ENCODE results near the gene DNMT3A.
"Not testable (repeated sequence)": the region's sequence is repeated elsewhere in the genome, so short reads cannot be mapped to it uniquely, and the experiment has no call there.

Gene DNMT3A

DNA sequence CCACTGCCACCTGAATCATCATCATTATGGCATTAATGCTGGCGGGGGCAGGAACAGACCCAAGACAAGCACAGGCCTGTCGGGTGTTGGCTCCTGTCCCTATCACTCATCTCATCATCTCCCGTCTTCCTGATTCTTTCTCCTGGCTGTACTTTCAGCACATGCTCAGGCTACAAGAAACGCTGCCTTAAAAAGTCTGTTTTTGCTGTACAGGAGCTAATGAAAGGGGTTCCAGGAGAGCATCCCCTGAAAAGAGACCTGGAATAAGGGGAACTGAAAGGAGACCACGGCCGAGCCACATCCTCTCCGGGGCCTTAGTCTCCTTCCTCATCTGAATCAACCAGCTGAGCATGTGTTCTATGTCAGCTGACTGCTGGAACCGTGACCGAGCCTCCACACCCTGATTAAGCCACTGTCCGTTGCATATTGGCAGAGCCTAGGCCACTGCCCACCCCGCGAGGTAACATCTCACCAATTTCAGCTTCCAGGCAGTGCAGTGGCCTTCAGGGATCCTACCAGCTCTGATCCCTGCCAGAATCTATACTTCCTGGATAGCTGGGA, 62.6 kb downstream of the DNMT3A start:
- DNase-seq = peak; percentile 61

DNA sequence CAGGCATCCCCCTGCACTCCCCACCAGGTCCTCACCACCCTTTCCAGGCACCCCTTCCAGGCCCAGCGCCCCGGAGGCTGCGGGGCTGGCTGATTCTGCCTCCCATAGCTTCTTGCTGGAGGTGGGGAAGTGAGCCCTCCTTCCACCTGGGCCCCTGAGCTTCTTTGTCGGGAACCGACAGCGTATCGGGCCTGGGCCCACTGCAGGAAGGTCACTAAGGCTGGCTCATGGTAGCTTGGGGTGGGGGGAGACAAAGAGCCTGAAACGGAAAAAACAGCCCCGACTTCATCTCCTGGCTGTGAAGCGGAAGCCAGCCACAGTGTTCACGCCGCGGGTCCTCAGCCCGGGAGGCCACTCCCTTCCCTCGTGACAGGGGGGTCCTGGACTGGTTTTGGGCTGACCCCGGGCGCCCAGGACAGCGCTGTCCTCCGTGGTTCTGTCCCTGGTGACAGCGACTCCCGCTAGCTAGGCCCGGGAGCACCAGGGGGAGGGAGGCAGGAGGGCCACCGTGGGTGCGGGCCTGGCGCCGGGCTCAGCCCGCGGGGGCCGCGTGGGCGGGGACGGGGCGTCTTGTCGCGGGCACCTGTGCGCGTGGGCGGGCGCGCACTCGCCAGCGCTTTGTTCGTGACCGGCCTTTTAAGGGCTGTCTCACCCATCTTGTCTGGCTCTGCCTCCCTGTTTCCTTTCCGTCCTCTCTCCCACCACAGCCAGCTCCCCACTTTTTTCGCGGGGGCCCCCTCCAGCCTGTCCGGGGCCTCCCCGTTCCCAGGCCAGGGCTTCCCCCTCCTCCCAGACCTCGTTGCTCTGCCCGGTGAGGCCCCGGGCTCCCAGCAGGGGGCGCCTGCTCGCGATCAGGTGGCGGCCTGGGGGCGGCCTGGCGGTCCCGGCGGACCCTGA, 64.9 kb downstream of the DNMT3A start:
- DNase-seq = no peak

DNA sequence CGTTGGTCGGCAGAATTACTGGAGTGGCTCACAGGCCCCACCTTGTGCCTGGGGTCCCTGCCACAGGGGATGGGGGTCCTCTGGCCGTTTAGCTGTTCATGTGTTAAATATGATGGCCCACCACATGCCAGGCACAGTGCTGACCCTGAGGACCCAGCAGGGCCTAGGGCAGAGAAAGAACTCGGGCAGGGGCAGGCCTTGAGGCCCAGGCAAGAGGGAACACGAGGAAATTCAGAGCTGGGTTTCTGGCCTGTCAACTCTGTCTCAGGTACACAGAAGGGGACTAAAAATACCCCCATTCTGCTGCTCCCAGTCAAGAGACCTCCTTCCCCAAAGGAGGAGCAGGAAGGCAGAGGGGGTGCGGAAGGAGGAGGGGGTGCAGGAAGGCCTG, 66.2 kb downstream of the DNMT3A start:
- DNase-seq = no peak

DNA sequence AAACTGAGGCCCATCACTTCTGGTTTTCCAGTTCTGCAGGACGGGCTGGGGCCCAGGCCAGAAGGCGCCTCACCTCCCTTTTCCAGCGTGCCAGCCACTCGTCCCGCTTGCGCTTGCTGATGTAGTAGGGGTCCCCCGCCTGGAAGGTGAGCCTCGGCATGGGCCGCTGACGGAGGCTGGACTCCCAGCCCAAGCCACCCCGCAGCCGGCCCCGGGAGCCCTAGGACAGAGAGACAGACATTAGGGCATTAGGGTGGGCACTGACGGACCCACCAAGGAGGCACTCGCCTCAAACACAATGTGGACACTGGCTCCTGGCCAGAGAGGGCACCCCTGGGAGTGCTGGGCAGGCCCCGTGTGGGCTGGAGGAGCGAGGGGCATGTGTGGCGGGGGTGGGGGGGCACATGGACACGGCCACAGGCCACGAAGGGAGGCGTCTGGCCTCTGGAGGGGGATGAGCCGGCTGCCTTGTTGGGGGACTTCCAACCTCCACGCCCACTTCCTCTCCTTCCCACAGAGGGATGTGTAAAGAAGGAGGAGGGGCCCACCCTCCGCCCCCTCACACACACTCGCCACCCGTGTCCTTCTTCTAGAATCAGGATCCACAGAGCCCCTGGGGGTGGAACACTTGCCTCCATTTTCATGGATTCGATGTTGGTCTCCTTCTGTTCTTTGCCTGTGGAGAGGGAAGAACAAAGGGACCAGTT, 66.7 kb downstream of the DNMT3A start:
- no peak for DNase-seq

DNA sequence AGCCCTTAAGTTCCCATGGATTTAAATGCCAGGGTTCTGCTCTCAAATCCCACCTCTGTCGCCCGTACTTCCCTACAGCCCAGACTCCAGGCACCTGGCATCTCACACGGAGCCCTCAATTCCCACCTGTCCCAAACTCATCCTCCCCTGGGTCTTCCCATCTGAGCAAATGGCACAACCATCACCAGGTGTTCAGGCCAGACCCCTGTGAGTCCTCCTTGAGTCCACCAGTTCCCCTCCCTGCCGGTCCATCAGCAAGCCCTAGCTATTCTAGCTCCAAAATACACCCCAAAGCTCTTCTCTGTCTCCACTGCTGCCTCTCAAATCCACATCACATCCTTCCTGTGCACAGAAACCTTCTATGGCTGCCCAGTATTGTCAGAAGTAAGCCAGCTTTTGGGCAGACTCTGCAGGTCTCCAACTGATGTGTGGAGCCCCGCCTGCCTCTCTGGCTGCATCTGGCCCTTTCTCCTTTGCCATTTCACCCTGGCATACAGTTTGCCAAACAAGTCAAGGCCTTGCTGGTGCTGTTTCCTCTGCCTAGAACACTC, 67.7 kb downstream of the DNMT3A start:
- DNase-seq = no peak

- not testable (repeated sequence) for DNase-seq
These were observed 69.0 kb downstream of the DNMT3A start for GRCh38 chr2:25272705-25273104.

- DNase-seq = no peak
These were observed 71.7 kb downstream of the DNMT3A start for GRCh38 chr2:25270061-25270460.

DNA sequence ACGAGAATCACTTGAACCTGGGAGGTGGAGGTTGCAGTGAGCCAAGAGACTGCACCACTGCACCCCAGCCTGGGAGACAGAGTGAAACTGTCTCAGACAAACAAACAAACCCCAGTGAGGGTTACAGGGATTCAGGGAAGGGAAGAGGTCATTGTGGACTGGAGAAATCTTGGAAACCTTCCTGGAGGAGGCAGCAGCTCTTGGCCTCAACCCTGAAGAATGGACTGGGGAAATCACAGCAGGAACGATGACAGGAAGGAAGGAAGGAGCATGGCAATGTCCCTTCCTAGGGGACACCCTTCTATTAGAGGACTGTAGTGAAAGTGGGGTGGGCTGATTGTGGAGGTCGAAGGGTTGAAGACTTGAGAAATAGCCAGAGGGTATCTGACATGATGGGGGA, 72.5 kb downstream of the DNMT3A start:
- no peak for DNase-seq

DNA sequence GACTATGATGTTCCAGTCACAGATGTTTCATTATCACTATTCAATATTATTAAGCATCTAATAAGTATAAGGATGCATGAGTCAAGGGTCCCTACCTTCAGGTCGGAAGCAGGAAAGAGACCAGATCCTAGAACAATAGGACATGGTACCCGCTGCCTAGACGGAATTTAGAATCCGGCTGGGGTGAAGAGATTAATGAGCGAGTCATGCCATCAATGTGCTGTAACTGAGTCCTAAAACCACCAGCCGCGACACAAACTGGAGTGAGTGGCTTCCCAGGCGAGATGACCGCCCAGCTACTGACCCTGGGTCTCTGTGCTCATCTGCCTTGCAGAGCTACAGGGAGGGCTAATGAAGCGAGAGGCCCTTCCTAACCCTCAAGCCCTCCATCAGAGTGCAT, 73.6 kb downstream of the DNMT3A start:
- no peak for DNase-seq

DNA sequence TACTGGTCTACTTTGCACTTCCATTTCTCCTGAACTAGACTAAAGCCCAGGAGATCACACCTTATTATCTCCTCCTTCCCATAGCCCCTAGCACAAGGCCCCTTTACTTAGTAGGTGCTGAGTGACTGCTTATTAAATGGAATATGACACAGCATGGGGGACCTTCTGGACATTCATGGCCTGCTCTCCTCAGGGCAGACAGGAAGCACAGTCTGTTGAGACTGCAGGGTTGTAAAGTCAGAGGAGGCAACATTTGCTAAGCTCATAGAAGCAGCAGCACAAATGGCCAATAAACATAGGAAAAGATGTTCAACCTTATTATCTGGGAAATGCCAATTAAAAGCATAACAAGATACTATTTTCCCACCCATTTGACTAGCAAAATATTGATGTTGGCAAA, 75.3 kb downstream of the DNMT3A start:
- DNase-seq = no peak

- no peak for DNase-seq
These were observed 75.9 kb downstream of the DNMT3A start for GRCh38 chr2:25265802-25266201.

DNA sequence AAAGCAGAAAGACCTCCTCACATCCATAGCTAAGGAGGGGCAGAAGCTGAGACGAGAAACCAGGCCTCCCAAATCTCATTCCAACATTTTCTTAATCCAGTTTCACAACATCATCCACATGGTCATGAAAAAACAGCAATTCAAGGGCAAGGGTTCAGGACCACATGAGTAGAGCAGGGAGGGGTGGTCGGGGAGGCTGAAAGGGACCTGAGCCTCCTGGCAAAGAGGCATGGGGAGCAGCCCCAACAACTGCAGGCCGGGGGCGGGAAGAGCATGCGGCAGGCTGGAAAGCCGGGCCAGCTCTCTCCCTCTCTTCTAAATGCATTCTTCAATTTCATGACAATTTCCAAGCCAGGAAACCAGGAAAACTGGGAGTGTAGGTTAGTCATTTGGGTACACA, 76.7 kb downstream of the DNMT3A start:
- DNase-seq = no peak

DNA sequence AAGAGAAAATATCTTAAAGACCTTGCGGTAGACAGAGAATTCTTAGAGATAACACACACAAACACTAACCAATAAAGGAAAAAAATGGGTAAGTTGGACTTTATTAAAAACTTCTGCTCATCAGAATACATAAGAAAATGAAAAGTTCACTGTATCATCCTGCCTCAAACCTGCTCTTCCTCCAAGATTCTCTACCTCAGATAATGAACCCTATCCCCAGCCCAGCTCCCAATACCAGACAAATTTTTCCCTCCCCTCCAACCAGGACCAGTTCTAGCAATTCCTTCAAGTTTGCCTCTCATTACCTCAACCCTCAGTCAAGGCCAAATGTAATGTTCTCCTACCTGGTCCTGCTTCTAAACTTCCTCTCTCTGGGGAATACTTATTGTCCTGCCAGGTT, 79.4 kb downstream of the DNMT3A start:
- DNase-seq = no peak

DNA sequence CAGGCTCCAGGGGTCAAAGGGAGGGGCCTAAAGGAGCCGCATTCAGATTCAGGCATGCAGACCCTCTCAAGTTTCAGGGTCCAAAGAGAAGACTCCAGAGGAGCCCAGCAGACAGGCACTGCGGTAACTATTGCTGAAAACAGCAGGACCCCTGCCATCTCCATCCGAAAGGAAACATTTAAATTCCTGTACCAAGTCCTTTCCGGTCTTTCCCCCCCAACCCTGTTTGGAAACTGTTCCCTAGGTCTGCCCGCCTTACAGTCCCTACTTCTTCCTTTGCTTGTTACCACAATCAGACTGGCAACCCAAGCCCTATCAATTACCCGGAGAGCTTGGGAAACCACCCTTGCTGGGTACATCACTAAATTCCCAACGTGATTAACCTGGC, 82.0 kb downstream of the DNMT3A start:
- DNase-seq = no peak

- DNase-seq = no peak
These were observed 82.6 kb downstream of the DNMT3A start for GRCh38 chr2:25258847-25259736.

DNA sequence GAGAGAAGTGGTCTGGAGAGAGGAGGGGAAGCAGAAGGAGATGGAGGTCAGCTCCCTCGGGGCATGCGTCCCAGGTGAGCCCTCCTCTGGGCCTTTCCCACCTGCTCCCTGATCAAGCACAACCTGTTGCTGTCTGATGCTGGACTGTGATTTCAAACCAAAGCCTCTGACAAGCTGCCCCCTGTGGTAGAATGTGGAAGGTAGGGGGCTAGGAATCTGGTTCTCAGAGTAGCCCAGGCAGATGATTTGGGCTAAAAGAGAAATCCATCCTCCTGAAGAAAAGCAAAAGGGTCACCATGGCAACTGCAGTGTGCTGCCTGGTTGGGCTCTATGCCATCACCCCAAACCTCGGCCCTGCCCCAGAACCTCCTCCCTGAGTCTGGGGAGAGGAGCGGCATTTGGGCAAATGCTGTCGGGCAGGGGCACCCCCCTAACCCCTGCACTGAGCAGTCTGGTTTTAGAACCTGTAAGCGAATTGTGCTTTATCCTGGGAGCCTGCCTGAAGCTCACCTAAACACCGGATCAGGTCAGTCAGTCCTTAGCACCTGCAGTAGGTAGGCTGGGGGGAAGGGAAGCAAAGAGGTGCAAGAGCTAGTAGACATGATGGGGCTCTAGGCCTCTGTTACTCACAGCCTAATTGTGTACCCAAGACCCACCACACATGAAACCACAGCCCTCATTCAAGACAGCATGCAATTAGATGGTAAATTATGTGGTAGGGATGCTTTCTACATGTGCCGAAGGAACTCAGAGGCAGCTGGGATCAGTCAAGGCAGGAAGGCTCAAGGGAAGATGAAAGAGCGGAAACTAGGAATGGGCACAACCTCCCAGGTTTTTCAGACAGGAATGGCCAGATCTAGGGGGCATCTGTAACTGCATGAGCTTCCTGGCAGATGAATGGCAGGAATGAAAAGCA, 83.5 kb downstream of the DNMT3A start:
- DNase-seq = no peak

DNA sequence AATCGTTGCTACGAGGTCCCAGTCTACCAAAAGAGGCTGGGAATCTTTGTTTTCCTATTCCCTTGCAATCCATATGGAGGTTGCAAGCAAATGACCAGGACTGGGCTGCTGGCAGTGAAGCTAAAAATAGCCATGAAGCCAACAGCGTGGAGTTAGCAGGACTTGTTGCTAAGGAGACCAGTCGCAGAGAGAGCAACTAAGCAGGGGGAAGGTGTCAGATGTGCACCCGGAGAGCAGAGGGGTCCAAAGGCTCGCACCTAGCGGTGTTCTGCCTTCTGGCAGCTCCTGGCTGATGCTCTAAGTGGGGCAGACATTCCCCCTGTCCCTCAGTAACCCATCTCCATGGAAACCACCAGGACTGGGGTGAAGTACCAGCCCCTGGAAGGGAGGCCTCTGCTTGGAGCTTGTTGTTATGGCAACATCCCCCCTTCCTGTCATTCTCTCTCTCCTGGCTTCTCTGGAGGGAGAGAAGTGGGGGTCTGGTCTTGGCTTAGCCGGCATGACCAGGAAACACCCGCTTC, 84.6 kb downstream of the DNMT3A start:
- DNase-seq = no peak

DNA sequence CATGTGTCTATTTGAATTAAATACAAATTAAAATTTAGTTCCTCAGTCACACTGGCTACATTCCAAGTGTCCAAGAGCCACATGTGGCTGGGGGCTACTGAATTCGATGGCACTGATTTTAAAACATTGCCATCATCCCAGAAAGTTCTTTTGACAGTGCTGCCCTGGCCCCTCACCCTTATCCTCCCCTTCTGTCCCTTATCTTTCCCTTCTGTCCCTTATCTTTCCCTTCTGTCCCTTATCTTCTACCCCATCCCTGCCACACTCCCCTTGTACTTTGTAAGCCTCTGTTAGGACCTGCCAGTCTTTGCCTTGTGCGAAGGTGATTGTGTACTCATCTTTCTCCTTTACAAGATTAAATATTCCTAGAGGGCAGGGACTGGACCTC, 85.2 kb downstream of the DNMT3A start:
- no peak for DNase-seq

- no peak for DNase-seq
These were observed 85.8 kb downstream of the DNMT3A start for GRCh38 chr2:25255745-25256487.

DNA sequence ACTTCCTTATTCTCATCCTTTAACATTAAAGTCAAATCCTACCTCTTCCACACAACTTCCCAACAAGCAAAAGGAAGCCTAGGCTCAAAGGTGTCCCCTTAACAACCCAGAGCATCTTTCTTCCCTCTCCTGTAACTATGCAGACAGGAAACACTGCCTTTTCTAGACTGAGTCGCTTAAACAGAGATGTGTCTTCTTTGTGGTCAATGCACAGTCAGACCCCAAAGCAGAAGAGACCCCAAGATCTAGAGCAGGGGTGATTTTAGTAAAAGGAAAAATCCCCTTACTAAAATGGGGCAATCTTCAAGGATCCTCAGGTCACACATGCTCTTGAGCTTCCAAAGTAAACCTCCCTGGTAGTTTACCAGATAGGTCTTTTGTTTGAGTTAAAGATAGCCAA, 86.8 kb downstream of the DNMT3A start:
- no peak for DNase-seq

Measured in SIG-M5 (cell line).